H1 (cell line): ENCODE data around the gene ONECUT3. TPM values are rescaled to one million over a fixed set of nuclear protein-coding genes. Genes with fewer than 3 reads are reported as not detected.

Source experiments
- CEBPB ChIP-seq: IDR thresholded peaks from 2 replicates; pipeline ENCODE4 v1.6.1; 2012; ENCODE audit warnings: low read depth, low read length
- CHD7 ChIP-seq: fragments of 300-600 bp; sonication (generic); IDR thresholded peaks from 2 replicates; pipeline ENCODE4 v1.7.1; 2012; ENCODE audit warnings: low read length, moderate library complexity, mild to moderate bottlenecking, inconsistent platforms; ENCODE audit not compliant: insufficient replicate concordance
- CREB1 ChIP-seq: IDR thresholded peaks from 2 replicates; pipeline ENCODE4 v1.6.1; 2012; ENCODE audit warnings: inconsistent platforms
- HDAC2 ChIP-seq, 2 experiments: fragments of 300-600 bp in 1 of 2; sonication (generic) in 1 of 2; IDR thresholded peaks; 2 replicates each; pipeline ENCODE4 v1.6.1; 2011 to 2012; ENCODE audit warnings: low read depth in 2 of 2, low read length in 2 of 2, mild to moderate bottlenecking in 2 of 2, moderate library complexity in 2 of 2, borderline replicate concordance in 1 of 2, inconsistent platforms in 1 of 2
- HDAC6 ChIP-seq: IDR thresholded peaks from one replicate; pipeline ENCODE4 v1.7.1; 2012; ENCODE audit warnings: low read depth, mild to moderate bottlenecking, inconsistent platforms, low read length, moderate library complexity
- JUND ChIP-seq: IDR thresholded peaks from 2 replicates; pipeline ENCODE4 v1.6.1; 2011; ENCODE audit warnings: mild to moderate bottlenecking, improper control_type of control experiment, low read length
- NRF1 ChIP-seq: IDR thresholded peaks from 2 replicates; pipeline ENCODE4 v1.6.1; 2011; ENCODE audit warnings: mild to moderate bottlenecking, low read depth, low read length, improper control_type of control experiment
- RAD21 ChIP-seq, 2 experiments: IDR thresholded peaks in 1 of 2; conservative IDR thresholded peaks in 1 of 2; 2 replicates each; pipeline ENCODE4 v1.6.1; 2011; ENCODE audit warnings: low read depth in 2 of 2, low read length in 2 of 2, improper control_type of control experiment in 1 of 2, inconsistent platforms in 1 of 2, mild to moderate bottlenecking in 1 of 2, moderate library complexity in 1 of 2
- RBBP5 ChIP-seq: IDR thresholded peaks from 2 replicates; pipeline ENCODE4 v1.7.1; 2012; ENCODE audit warnings: low read depth, mild to moderate bottlenecking, inconsistent platforms, low read length, moderate library complexity, borderline replicate concordance
- RFX5 ChIP-seq: IDR thresholded peaks from 2 replicates; pipeline ENCODE4 v1.6.1; 2011; ENCODE audit warnings: low read depth, low read length, improper control_type of control experiment, borderline replicate concordance
- SAP30 ChIP-seq: fragments of 300-600 bp; sonication (generic); IDR thresholded peaks from 2 replicates; pipeline ENCODE4 v1.7.1; 2012; ENCODE audit warnings: low read length, moderate library complexity, mild to moderate bottlenecking, inconsistent platforms; ENCODE audit not compliant: insufficient read depth, insufficient replicate concordance
- TEAD4 ChIP-seq: IDR thresholded peaks from 2 replicates; pipeline ENCODE4 v1.6.1; 2012; ENCODE audit warnings: low read depth, low read length, inconsistent platforms, mixed read lengths
- polyA plus RNA-seq, 7 experiments: library from polyadenylated mRNA; depleted of rRNA in 3 of 7; stranded (reverse) in 5 of 7; unstranded in 2 of 7; fragments of >200 nt in 5 of 7; fragments of 200-250 nt in 2 of 7; gene quantifications; 1 replicate in 5 of 7; 2 replicates in 1 of 7; 4 replicates in 1 of 7; pipeline versions ENCODE4 v1.2.1 to v1.2.3, GENCODE V29; 2011 to 2013; ENCODE audit warnings: missing spikeins in 2 of 7, mixed read lengths in 2 of 7
- total RNA-seq: library from RNA; stranded (reverse); fragmentation: NEBNext Ultra II Directional; extraction: Animal tissue kit (Norgen Biotek cat#: 25700); gene quantifications from 2 replicates; pipeline ENCODE4 v1.2.1, GENCODE V29; 2021

The ONECUT3 gene
- total and polyA plus RNA-seq, 2 of the 8 experiments (the other 6 are each of a cell fraction or from before 2014, with no cell fraction given), result not detected

- TF ChIP-seq CHD7 (no peak), JUND (no peak), NRF1 (no peak), TEAD4 (no peak), RBBP5 (no peak), RAD21 (IDR thresholded peaks at IDR 0.05 in 1 of 2, conservative IDR thresholded peaks at IDR 0.05 in 1 of 2; ENCODE audit: low read depth in 2 of 2, low read length in 2 of 2) (no peak), CREB1 (no peak), SAP30 (no peak), HDAC6 (no peak), HDAC2 (IDR thresholded peaks at IDR 0.05; ENCODE audit: borderline replicate concordance in 1 of 2, low read depth in 2 of 2, low read length in 2 of 2) (no peak), RFX5 (no peak), CEBPB (no peak)
- TF ChIP-seq, all 59 proteins: peak for 0
These were observed 23.8 kb downstream of the ONECUT3 start (continued) for GRCh38 chr19:1777149-1777548.
